Mucosa of gallbladder (tissue), 1 donor: ENCODE data around the gene FKBP1A. TPM values are rescaled to one million over a fixed set of nuclear protein-coding genes. Genes with fewer than 3 reads are reported as not detected.

Experiments
- DNase-seq: peaks from one replicate; pipeline ENCODE4 v3.0.0-alpha.2; 2020; ENCODE audit warnings: low spot score
- total RNA-seq: library from RNA; stranded (reverse); gene quantifications from one replicate; pipeline ENCODE4 v1.2.1, GENCODE V29; 2021
- donor health status: DM: no; HTN: no; CAD: no.

FKBP1A gene
- total RNA-seq, 1 donor from 2014 or later = 177 TPM

GRCh38 chr20:1332749-1333300 lies 60.0 kb downstream of the FKBP1A start:
- DNase-seq = no peak

- DNase-seq = no peak
These were observed 60.9 kb downstream of the FKBP1A start for GRCh38 chr20:1331801-1332453.

GRCh38 chr20:1331101-1331500 lies 61.8 kb downstream of the FKBP1A start:
- DNase-seq = no peak

GRCh38 chr20:1330075-1330830 lies 62.6 kb downstream of the FKBP1A start:
- peak; percentile 89 for DNase-seq

GRCh38 chr20:1328680-1329330 lies 64.0 kb downstream of the FKBP1A start, which contains the start of gene SDCBP2:
Gene SDCBP2 (minus strand): TSS chr20:1329139. CDS start chr20:1320416, 8,723 bp downstream.
- peak; percentile 89 for DNase-seq

GRCh38 chr20:1327827-1328679 lies 64.8 kb downstream of the FKBP1A start:
- DNase-seq = peak; percentile 29

GRCh38 chr20:1327241-1327653 lies 65.6 kb downstream of the FKBP1A start:
- DNase-seq = peak; percentile 11

GRCh38 chr20:1326031-1326930 lies 66.6 kb downstream of the FKBP1A start:
- DNase-seq = peak; percentile 34

- peak; percentile 98 for DNase-seq
These were observed 67.5 kb downstream of the FKBP1A start for GRCh38 chr20:1325173-1326030.

GRCh38 chr20:1324598-1325172 lies 68.2 kb downstream of the FKBP1A start:
- DNase-seq = no peak

- no peak for DNase-seq
These were observed 68.8 kb downstream of the FKBP1A start for GRCh38 chr20:1323830-1324597.

- DNase-seq = no peak
These were observed 69.6 kb downstream of the FKBP1A start for GRCh38 chr20:1323256-1323655.

GRCh38 chr20:1322511-1323245 lies 70.2 kb downstream of the FKBP1A start:
- peak; percentile 40 for DNase-seq

- DNase-seq = peak; percentile 42
These were observed 71.3 kb downstream of the FKBP1A start for GRCh38 chr20:1321654-1321939.

- DNase-seq = no peak
These were observed 71.8 kb downstream of the FKBP1A start for GRCh38 chr20:1320902-1321653.

GRCh38 chr20:1320016-1320415 lies 72.8 kb downstream of the FKBP1A start:
- no peak for DNase-seq

GRCh38 chr20:1319462-1319861 lies 73.4 kb downstream of the FKBP1A start:
- no peak for DNase-seq
